Lower lobe of right lung (tissue), 2 donors: ENCODE measurements around the gene KIF25. TPM values are rescaled to one million over a fixed set of nuclear protein-coding genes. Genes with fewer than 3 reads are reported as not detected.

Experiments
- ATAC-seq, 2 donors: fragments of 200-7000 bp; cut with Tn5 transposase; one replicate each; pipeline ENCODE4 v1.9.1; 2020 to 2022; ENCODE audit warnings: mild to moderate bottlenecking in 2 of 2, moderate library complexity in 2 of 2
- DNase-seq: peaks from one replicate; pipeline ENCODE4 v3.0.0-alpha.2; 2020
- H3K27ac ChIP-seq: fragments of 200-600 bp; one replicate; pipeline ENCODE4 v1.8.0; 2022
- H3K27me3 ChIP-seq: fragments of 200-600 bp; one replicate; pipeline ENCODE4 v1.8.0; 2022; ENCODE audit warnings: low read depth
- H3K36me3 ChIP-seq: fragments of 200-600 bp; one replicate; pipeline ENCODE4 v1.8.0; 2022; ENCODE audit warnings: mild to moderate bottlenecking
- H3K4me1 ChIP-seq: fragments of 200-600 bp; one replicate; pipeline ENCODE4 v1.8.0; 2022
- H3K4me3 ChIP-seq: fragments of 200-600 bp; one replicate; pipeline ENCODE4 v1.8.0; 2022; ENCODE audit warnings: mild to moderate bottlenecking
- H3K9me3 ChIP-seq: fragments of 200-600 bp; one replicate; pipeline ENCODE4 v1.8.0; 2022
- intact Hi-C: fragments of 100-400 bp; cut with DNase I; formaldehyde crosslinking; loops from one replicate; pipeline ENCODE4 v1.11.0; 2022
- total RNA-seq: library from RNA; stranded (reverse); fragmentation: NEBNext Ultra II Directional; extraction: Animal tissue kit (Norgen Biotek cat#: 25700); gene quantifications from one replicate; pipeline ENCODE4 v1.2.1, GENCODE V29; 2021
- TF ChIP-seq, protein P1 (sequence below): fragments of 200-600 bp; IDR thresholded peaks from one replicate; pipeline ENCODE4 v1.8.0; 2022; ENCODE audit warnings: antibody characterized with exemption, mild to moderate bottlenecking
- donor health status: DM: no; HTN: yes; CAD: no; lungs with severe emphysema.

The KIF25 gene
- total RNA-seq, 1 donor from 2014 or later: 0.56 TPM

GRCh38 chr6:167952512-167952859 lies 45.0 kb upstream of the KIF25 start:
- Histone ChIP-seq H3K9me3 (no peaks in the 10 kb centered on the region), H3K36me3 (peaks cover 65% of the 10 kb centered on the region), H3K27me3 (no peaks in the 10 kb centered on the region), H3K4me3 (no peak overlapping the region), H3K27ac (no peak overlapping the region), H3K4me1 (no peaks in the 10 kb centered on the region)
- TF ChIP-seq, protein P1, sequence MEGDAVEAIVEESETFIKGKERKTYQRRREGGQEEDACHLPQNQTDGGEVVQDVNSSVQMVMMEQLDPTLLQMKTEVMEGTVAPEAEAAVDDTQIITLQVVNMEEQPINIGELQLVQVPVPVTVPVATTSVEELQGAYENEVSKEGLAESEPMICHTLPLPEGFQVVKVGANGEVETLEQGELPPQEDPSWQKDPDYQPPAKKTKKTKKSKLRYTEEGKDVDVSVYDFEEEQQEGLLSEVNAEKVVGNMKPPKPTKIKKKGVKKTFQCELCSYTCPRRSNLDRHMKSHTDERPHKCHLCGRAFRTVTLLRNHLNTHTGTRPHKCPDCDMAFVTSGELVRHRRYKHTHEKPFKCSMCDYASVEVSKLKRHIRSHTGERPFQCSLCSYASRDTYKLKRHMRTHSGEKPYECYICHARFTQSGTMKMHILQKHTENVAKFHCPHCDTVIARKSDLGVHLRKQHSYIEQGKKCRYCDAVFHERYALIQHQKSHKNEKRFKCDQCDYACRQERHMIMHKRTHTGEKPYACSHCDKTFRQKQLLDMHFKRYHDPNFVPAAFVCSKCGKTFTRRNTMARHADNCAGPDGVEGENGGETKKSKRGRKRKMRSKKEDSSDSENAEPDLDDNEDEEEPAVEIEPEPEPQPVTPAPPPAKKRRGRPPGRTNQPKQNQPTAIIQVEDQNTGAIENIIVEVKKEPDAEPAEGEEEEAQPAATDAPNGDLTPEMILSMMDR: no peak
- DNase-seq: no peak
- ATAC-seq: no peak
- intact Hi-C loops: no loop called here

DNA sequence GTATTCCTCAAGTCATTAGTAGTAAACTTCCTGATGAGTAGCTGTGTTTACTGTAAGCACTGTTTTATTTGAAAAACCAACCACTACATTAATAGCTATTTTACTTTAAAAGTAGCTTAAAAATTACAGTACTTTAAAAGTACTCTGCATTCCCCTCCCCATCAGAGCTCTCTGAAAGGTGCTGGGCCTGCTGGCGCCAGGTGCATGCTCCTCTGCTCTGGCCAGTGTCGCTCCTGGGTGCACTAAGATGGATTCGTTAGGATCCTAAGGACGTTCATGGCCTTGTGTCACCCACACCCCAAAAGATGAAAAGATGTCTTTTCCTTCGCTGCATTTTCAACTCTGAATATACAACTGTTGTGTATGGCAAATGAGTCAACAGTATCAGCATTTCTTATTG lies 43.9 kb upstream of the KIF25 start:
- TF ChIP-seq, protein P1: no peak
- peaks cover 54% of the 10 kb centered on the region for H3K36me3 ChIP-seq
- no peaks in the 10 kb centered on the region for H3K9me3 ChIP-seq
- no peak overlapping the region for H3K27ac ChIP-seq
- no peak overlapping the region for H3K4me3 ChIP-seq
- H3K27me3 ChIP-seq: no peaks in the 10 kb centered on the region
- ATAC-seq (no peak), DNase-seq (no peak)
- peaks cover 4% of the 10 kb centered on the region for H3K4me1 ChIP-seq
- intact Hi-C loops: no loop called here

DNA sequence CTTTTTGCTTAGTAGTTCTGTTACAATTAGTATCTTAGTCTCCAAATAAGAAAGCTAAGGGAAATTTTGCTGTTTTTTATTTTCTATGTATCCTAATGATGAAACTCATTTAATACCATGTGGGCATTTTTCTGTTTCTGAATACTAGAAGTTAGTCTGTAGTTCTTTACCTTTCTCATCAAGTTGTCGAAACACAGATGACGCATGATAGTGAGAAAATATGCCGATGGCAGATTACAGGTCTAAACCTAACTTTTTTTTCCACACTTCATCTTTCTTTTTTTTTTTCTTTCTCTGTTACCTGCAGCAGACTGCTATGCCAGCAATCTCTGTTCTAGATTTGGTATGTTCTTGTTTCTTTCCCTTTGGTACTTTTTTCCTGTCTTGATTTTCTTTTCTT lies 43.3 kb upstream of the KIF25 start:
- no peaks in the 10 kb centered on the region for H3K9me3 ChIP-seq
- no peak for DNase-seq
- H3K27me3 ChIP-seq: no peaks in the 10 kb centered on the region
- TF ChIP-seq, protein P1: no peak
- H3K4me1 ChIP-seq: peaks cover 10% of the 10 kb centered on the region
- no peak overlapping the region for H3K27ac ChIP-seq
- no peak overlapping the region for H3K4me3 ChIP-seq
- H3K36me3 ChIP-seq: peaks cover 48% of the 10 kb centered on the region
- intact Hi-C loops: no loop called here
- no peak for ATAC-seq

DNA sequence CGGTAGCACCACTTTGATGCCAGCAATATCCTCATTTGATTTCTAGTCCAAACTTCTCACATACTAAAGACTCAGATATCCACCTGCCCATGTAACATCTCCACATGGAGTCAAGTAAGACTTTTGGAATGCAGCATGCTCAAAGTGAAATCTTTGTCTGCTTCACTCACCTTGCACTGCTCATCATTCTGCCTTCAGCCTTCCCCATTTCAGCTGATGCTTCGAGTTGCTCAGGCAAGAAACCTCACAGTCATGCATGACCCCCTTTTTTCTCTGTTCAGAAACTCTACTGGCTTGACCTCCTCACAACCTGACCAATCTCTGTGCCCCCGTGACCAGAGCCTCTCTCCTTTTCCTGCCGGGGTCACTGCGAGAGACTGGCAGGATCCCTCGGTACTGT lies 41.0 kb upstream of the KIF25 start:
- intact Hi-C loops: no loop called here
- H3K36me3 ChIP-seq: peaks cover 25% of the 10 kb centered on the region
- ATAC-seq (peak in 1 of 2 donors; percentile 4), DNase-seq (no peak)
- no peaks in the 10 kb centered on the region for H3K9me3 ChIP-seq
- peak overlapping the region; percentile 42 for H3K27ac ChIP-seq
- TF ChIP-seq, protein P1: no peak
- peaks cover 20% of the 10 kb centered on the region for H3K4me1 ChIP-seq
- no peaks in the 10 kb centered on the region for H3K27me3 ChIP-seq
- no peak overlapping the region for H3K4me3 ChIP-seq

- TF ChIP-seq, protein P1: no peak
- Histone ChIP-seq H3K27ac (peak overlapping the region; percentile 42), H3K36me3 (peaks cover 21% of the 10 kb centered on the region), H3K9me3 (no peaks in the 10 kb centered on the region), H3K4me3 (no peak overlapping the region), H3K27me3 (no peaks in the 10 kb centered on the region), H3K4me1 (peaks cover 20% of the 10 kb centered on the region)
- intact Hi-C loops: no loop called here
- peak; percentile 76 to 85 for ATAC-seq
- no peak for DNase-seq
Observed at GRCh38 chr6:167956983-167957492, 40.4 kb upstream of the KIF25 start.

DNA sequence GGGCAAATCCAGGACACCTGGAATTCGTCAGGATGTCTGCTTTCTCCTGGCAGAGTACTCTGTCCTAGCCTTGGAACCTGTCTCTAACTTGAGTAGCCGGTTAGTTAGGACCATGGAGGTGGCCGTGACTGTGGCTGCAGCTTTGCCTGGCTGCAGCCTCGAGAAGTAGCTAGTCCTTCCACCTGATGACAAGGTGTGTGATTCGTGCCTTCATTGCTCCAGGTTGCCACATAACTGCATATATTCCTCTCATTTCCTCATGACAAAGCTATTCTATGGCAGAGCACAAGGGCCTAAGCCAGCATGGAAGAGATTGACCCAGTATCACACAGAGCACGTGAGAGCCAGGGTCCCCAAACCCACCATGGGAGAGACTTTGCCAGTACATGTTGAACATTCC lies 39.8 kb upstream of the KIF25 start:
- no peaks in the 10 kb centered on the region for H3K9me3 ChIP-seq
- peaks cover 22% of the 10 kb centered on the region for H3K36me3 ChIP-seq
- intact Hi-C loops: no loop called here
- TF ChIP-seq, protein P1: no peak
- no peak overlapping the region for H3K4me3 ChIP-seq
- H3K27me3 ChIP-seq: no peaks in the 10 kb centered on the region
- ATAC-seq (peak; percentile 13 to 35), DNase-seq (no peak)
- H3K27ac ChIP-seq: no peak overlapping the region
- peaks cover 20% of the 10 kb centered on the region for H3K4me1 ChIP-seq
